Activated CD8-positive, alpha-beta T cell treated with anti-CD3 and anti-CD28 coated beads for 36 hours (primary cell): ENCODE results near the gene FADS6. TPM values are rescaled to one million over a fixed set of nuclear protein-coding genes. Genes with fewer than 3 reads are reported as not detected.

ENCODE experiments used
- ATAC-seq: fragments of 200-7000 bp; cut with Tn5 transposase; one replicate; pipeline ENCODE4 v1.10.0; 2021; ENCODE audit warnings: mild to moderate bottlenecking, moderate library complexity
- CTCF ChIA-PET: fragments of 350-600 bp; sonication (Branson Sonifier 250); formaldehyde crosslinking; loops from one replicate; lab custom pipeline; 2021; ENCODE audit warnings: antibody characterized with exemption; lab: Charles Lee
- POLR2A ChIA-PET: fragments of 350-600 bp; sonication (Branson Sonifier 250); formaldehyde crosslinking; loops from one replicate; lab custom pipeline; 2021; ENCODE audit warnings: antibody characterized with exemption; lab: Charles Lee
- DNase-seq: peaks from one replicate; pipeline ENCODE4 v3.0.0-alpha.2; 2020
- H3K27ac Mint-ChIP-seq: one replicate; pipeline ENCODE4 v1.8.0; 2021; ENCODE audit warnings: mild to moderate bottlenecking, mixed read lengths
- H3K27me3 Mint-ChIP-seq: one replicate; pipeline ENCODE4 v1.8.0; 2021; ENCODE audit warnings: mixed read lengths
- H3K36me3 Mint-ChIP-seq: one replicate; pipeline ENCODE4 v1.8.0; 2021; ENCODE audit warnings: low read depth, mixed read lengths
- H3K4me1 Mint-ChIP-seq: one replicate; pipeline ENCODE4 v1.8.0; 2021; ENCODE audit warnings: low read depth, mixed read lengths
- H3K4me3 Mint-ChIP-seq: one replicate; pipeline ENCODE4 v1.8.0; 2021; ENCODE audit warnings: mild to moderate bottlenecking, moderate library complexity, mixed read lengths
- H3K9me3 Mint-ChIP-seq: one replicate; pipeline ENCODE4 v1.8.0; 2021; ENCODE audit warnings: mixed read lengths
- intact Hi-C: fragments of 100-400 bp; cut with micrococcal nuclease; formaldehyde crosslinking; loops from one replicate; pipeline ENCODE4 v1.10.0; 2022
- total RNA-seq, 2 experiments: library from RNA; stranded (reverse); gene quantifications; one replicate each; pipeline ENCODE4 v1.2.3, GENCODE V29; 2021
- TF ChIP-seq, protein P1 (sequence below): fragments of 200-600 bp; IDR thresholded peaks from one replicate; pipeline ENCODE4 v1.8.0; 2022; ENCODE audit warnings: antibody characterized with exemption, mild to moderate bottlenecking

FADS6 gene
- total RNA-seq, 2 experiments from 2014 or later, result not detected

DNA sequence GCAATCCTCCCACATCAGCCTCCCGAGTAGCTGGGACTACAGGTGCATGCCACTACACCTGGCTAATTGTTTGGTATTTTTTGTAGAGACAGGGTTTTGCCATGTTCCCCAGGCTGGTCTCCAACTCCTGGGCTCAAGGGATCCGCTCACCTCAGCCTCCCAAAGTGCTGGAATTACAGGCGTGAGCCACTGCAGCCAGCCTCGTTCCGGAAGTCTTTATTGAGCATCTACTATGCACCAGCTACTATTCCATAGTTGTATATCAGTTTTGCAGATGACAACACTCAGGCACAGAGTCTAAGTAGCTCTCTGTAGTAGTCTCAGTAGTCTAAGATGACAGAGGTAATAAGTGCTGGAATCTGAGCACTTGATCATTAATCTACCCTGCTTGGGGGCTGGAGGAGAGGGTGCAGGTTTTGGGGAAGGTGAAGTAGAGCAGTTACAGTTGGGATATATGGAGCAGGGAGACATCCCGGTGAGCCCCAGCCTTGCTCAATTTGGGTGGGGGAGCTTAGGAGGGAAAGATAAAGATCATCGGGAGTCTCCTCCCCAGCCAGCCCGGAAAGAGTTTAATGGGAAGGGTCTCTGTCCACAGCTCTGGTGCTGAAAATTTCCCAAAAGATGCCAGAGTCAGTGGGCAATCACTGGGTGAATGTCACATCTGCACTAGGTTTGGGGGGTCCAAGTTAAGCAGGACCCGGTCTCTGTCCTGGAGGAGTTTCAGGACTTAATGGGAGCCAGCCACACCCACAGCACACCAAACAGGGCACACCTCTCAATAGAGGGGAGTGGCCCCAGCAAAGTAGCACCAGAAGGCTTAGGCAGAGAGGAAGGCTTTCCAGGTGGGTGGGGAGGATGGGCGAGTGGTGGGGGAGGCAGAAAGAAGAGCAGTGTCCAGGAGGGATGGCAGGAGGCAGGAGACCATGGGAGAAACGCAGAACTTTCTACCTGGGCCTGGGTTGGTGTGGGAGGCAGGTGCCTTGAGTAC, 43.9 kb upstream of the FADS6 start:
- Mint-ChIP-seq H3K27me3 (peaks cover 53% of the 10 kb centered on the region), H3K9me3 (no peaks in the 10 kb centered on the region), H3K4me1 (no peaks in the 10 kb centered on the region), H3K4me3 (no peak overlapping the region), H3K36me3 (no peaks in the 10 kb centered on the region), H3K27ac (no peak overlapping the region)
- intact Hi-C loops, result no loop called here
- DNase-seq (no peak), ATAC-seq (no peak)
- ChIA-PET POLR2A (no interaction called here), CTCF (interaction anchor here (1.4 to 3.5 kb wide), 2 partner anchors 20 to 24 kb away, joined by 4 to 18 read pairs; no protein-coding TSS in a partner anchor)
- TF ChIP-seq, protein P1, sequence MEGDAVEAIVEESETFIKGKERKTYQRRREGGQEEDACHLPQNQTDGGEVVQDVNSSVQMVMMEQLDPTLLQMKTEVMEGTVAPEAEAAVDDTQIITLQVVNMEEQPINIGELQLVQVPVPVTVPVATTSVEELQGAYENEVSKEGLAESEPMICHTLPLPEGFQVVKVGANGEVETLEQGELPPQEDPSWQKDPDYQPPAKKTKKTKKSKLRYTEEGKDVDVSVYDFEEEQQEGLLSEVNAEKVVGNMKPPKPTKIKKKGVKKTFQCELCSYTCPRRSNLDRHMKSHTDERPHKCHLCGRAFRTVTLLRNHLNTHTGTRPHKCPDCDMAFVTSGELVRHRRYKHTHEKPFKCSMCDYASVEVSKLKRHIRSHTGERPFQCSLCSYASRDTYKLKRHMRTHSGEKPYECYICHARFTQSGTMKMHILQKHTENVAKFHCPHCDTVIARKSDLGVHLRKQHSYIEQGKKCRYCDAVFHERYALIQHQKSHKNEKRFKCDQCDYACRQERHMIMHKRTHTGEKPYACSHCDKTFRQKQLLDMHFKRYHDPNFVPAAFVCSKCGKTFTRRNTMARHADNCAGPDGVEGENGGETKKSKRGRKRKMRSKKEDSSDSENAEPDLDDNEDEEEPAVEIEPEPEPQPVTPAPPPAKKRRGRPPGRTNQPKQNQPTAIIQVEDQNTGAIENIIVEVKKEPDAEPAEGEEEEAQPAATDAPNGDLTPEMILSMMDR, result no peak

DNA sequence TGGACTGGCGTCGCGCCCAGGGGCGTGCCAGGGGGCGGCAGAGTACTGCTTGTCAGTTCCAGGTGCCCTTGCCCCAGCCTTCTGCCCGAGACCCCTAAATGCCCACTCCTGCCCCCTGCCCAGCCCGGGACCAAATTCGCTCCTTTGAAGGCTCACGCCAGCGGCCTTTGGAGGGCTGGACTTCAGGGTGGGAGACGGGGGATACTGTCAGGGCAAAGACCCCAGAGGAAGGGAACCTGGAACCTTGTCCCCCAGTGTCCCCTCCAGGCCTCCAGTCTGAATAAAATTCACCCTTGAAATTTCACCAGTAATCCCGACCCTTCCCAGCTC, 43.0 kb upstream of the FADS6 start:
- ChIA-PET POLR2A (no interaction called here), CTCF (interaction anchor here (1.4 to 3.5 kb wide), 2 partner anchors 21 to 25 kb away, joined by 6 to 18 read pairs; no protein-coding TSS in a partner anchor)
- DNase-seq, result no peak
- peaks cover 55% of the 10 kb centered on the region for H3K27me3 Mint-ChIP-seq
- H3K27ac Mint-ChIP-seq, result no peak overlapping the region
- H3K4me1 Mint-ChIP-seq, result no peaks in the 10 kb centered on the region
- intact Hi-C loops, result no loop called here
- no peaks in the 10 kb centered on the region for H3K36me3 Mint-ChIP-seq
- H3K4me3 Mint-ChIP-seq, result no peak overlapping the region
- TF ChIP-seq, protein P1, result no peak
- no peak for ATAC-seq
- no peaks in the 10 kb centered on the region for H3K9me3 Mint-ChIP-seq

- ChIA-PET CTCF (interaction anchor here (1.4 kb wide), 1 partner anchor 22 kb away, joined by 6 read pairs; no protein-coding TSS in a partner anchor), POLR2A (no interaction called here)
- H3K4me3 Mint-ChIP-seq, result no peak within 1 kb of the TSS
- H3K4me1 Mint-ChIP-seq, result no peaks in the 10 kb centered on the region
- H3K27me3 Mint-ChIP-seq, result peaks cover 57% of the 10 kb centered on the region
- intact Hi-C loops, result no loop called here
- no peak within 1 kb of the TSS for H3K27ac Mint-ChIP-seq
- ATAC-seq, result no peak
- no peaks in the 10 kb centered on the region for H3K9me3 Mint-ChIP-seq
- TF ChIP-seq, protein P1, result no peak
- DNase-seq, result no peak
- no peaks in the 10 kb centered on the region for H3K36me3 Mint-ChIP-seq
Measured at GRCh38 chr17:74935585-74936469, 42.4 kb upstream of the FADS6 start, which contains the start of gene OTOP3. TSS of gene OTOP3 (plus strand) at chr17:74935898. CDS start at chr17:74935922, 24 bp downstream.

DNA sequence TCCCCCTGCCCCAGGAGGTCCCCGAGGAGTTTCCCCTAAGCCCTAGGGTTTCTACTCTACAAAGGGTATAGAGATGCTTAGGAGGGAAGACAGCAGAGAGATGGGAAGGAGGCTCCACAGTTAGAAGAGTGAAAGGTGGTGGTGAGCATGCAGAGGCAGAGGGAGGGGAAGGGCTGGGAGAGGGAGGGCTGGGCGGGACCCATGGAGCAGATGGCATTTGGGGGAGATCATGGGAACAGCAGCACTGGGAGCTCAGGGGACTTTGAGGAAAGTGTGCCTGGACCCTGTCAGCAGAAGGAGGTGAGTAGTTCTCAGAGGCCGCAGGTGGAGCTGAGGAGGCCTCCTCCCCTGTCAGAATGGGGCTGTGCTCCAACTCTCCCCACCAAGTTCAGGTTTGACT, 41.6 kb upstream of the FADS6 start:
- TF ChIP-seq, protein P1, result no peak
- ChIA-PET CTCF (interaction anchor here (1.4 kb wide), 1 partner anchor 23 kb away, joined by 6 read pairs; no protein-coding TSS in a partner anchor), POLR2A (no interaction called here)
- no peak overlapping the region for H3K4me3 Mint-ChIP-seq
- DNase-seq (no peak), ATAC-seq (no peak)
- H3K27ac Mint-ChIP-seq, result no peak overlapping the region
- no peaks in the 10 kb centered on the region for H3K9me3 Mint-ChIP-seq
- peaks cover 56% of the 10 kb centered on the region for H3K27me3 Mint-ChIP-seq
- no peaks in the 10 kb centered on the region for H3K4me1 Mint-ChIP-seq
- intact Hi-C loops, result no loop called here
- no peaks in the 10 kb centered on the region for H3K36me3 Mint-ChIP-seq
